Activated CD8-positive, alpha-beta T cell treated with anti-CD3 and anti-CD28 coated beads, Interleukin-2, amount 10 ng/mL, durations not matched to agents 7 days and 5 days (primary cell): ENCODE measurements around the gene SIRPG. TPM values are rescaled to one million over a fixed set of nuclear protein-coding genes. Genes with fewer than 3 reads are reported as not detected.

Experiments
- ATAC-seq: fragments of 150-1000 bp; cut with Tn5 transposase; one replicate; pipeline ENCODE4 v1.10.0; 2021; ENCODE audit warnings: moderate library complexity
- CTCF ChIA-PET: fragments of 350-600 bp; sonication (Branson Sonifier 250); formaldehyde crosslinking; loops from one replicate; lab custom pipeline; 2021; ENCODE audit warnings: antibody characterized with exemption; lab: Charles Lee
- POLR2A ChIA-PET: fragments of 350-600 bp; sonication (Branson Sonifier 250); formaldehyde crosslinking; loops from one replicate; lab custom pipeline; 2021; ENCODE audit warnings: antibody characterized with exemption; lab: Charles Lee
- DNase-seq: peaks from one replicate; pipeline ENCODE4 v3.0.0-alpha.2; 2020
- H3K27ac Mint-ChIP-seq: one replicate; pipeline ENCODE4 v1.8.0; 2021; ENCODE audit warnings: mild to moderate bottlenecking, mixed read lengths
- H3K27me3 Mint-ChIP-seq: one replicate; pipeline ENCODE4 v1.8.0; 2021; ENCODE audit warnings: low read depth, mixed read lengths
- H3K36me3 Mint-ChIP-seq: one replicate; pipeline ENCODE4 v1.8.0; 2021; ENCODE audit warnings: low read depth, mixed read lengths
- H3K4me1 Mint-ChIP-seq: one replicate; pipeline ENCODE4 v1.8.0; 2021; ENCODE audit warnings: low read depth, mixed read lengths
- H3K4me3 Mint-ChIP-seq: one replicate; pipeline ENCODE4 v1.8.0; 2021; ENCODE audit warnings: mild to moderate bottlenecking, mixed read lengths
- H3K9me3 Mint-ChIP-seq: one replicate; pipeline ENCODE4 v1.8.0; 2022; ENCODE audit warnings: mixed read lengths; ENCODE audit not compliant: insufficient read depth
- total RNA-seq, 2 experiments: library from RNA; stranded (reverse); gene quantifications; one replicate each; pipeline ENCODE4 v1.2.3, GENCODE V29; 2021

The SIRPG gene
- total RNA-seq, 2 experiments from 2014 or later = 112 to 123 TPM

DNA sequence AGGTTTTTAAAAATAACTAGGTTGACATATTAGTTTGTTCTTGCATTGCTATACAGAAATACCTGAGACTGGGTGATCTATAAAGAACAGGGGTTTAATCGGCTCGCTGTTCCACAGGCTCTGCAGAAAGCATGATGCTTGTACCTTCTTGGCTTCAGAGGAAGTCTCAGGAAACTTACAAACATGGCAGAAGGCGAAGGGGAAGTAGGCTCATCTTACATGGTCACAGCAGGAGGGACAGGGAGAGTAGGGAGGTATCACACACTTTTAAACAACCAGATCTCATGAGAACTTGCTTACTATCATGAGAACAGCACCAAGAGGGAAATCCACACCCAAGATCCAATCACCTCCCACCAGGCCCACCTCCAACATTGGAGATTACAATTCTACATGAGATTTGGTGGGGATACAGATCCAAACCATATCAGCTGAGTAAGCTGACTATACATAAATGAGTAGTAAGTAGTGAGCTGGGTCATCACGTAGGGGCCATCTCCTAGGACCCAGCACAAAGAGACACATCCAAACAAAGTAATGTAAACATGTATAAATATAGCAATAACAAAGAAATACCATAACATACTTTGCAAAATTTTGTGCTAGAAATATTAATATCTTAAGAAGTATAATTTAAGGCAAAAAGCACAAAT is 31.4 kb upstream of the SIRPG start:
- Mint-ChIP-seq H3K4me1 (peaks cover 39% of the 10 kb centered on the region), H3K36me3 (peaks cover 18% of the 10 kb centered on the region), H3K4me3 (no peak overlapping the region), H3K27me3 (peaks cover 7% of the 10 kb centered on the region), H3K27ac (no peak overlapping the region), H3K9me3 (peaks cover 10% of the 10 kb centered on the region)
- ChIA-PET POLR2A (no interaction called here), CTCF (interaction anchor here (1.6 kb wide), 1 partner anchor 45 kb away, joined by 6 read pairs; no protein-coding TSS in a partner anchor)
- ATAC-seq (no peak), DNase-seq (no peak)

- Mint-ChIP-seq H3K4me3 (no peak overlapping the region), H3K4me1 (peaks cover 55% of the 10 kb centered on the region), H3K9me3 (peaks cover 8% of the 10 kb centered on the region), H3K27me3 (no peaks in the 10 kb centered on the region), H3K27ac (peak overlapping the region; percentile 84), H3K36me3 (peaks cover 21% of the 10 kb centered on the region)
- DNase-seq (no peak), ATAC-seq (no peak)
- CTCF ChIA-PET = interaction anchor here (0.8 kb wide), 1 partner anchor 9 kb away, joined by 4 read pairs; no protein-coding TSS in a partner anchor
- POLR2A ChIA-PET = interaction anchor here (3.0 kb wide), 1 partner anchor 12 kb away, joined by 38 read pairs; no protein-coding TSS in a partner anchor
Measured at GRCh38 chr20:1687053-1687452, 29.5 kb upstream of the SIRPG start.

- Mint-ChIP-seq H3K4me1 (peaks cover 59% of the 10 kb centered on the region), H3K4me3 (peak overlapping the region; percentile 73), H3K9me3 (peaks cover under 1% of the 10 kb centered on the region), H3K27me3 (no peaks in the 10 kb centered on the region), H3K36me3 (peaks cover 16% of the 10 kb centered on the region), H3K27ac (peak overlapping the region; percentile 84)
- DNase-seq = peak; percentile 24
- peak; percentile 52 for ATAC-seq
- ChIA-PET POLR2A (interaction anchor here (0.6 to 3.0 kb wide), 5 partner anchors 11 to 35 kb away, joined by 3 to 38 read pairs (median 5); no protein-coding TSS in a partner anchor), CTCF (interaction anchor here (1.3 to 2.3 kb wide), 2 partner anchors 19 to 182 kb away, joined by 4 to 5 read pairs; no protein-coding TSS in a partner anchor)
Measured at GRCh38 chr20:1686151-1686748, 28.7 kb upstream of the SIRPG start.

DNA sequence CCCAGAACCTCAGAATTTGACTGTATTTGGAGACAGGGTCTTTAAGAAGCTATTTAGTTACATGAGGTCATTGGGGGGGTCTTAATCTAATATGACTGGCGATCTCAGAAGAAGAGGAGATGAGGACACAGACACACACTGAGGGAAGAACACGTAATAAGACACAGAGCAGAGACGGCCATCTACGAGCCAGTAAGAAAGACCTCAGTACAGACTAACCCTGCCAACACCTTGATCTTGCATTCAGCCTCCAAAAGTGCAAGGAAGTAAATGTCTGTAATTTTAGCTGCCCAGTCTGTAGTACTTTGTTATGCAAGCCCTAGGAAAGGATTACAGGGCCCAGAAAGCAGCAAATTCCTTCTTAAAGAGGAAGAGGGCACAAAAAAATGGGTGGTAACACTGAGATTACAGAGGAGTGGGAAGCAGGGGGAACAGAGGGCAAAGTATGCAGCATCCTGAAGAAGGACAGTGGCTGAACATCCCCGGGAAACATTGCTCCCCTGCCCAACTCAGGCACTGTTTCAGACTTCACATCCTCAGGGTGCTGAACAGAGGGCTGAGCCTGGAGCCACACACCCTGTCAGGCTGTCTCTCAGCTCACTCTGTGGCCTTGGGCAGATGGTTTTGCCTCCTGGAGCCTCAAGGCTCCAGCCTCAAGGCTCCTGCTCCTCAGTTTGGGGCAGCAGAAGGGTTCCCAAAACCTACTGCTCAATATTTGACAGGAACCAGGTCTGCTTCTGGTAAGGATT is 27.9 kb upstream of the SIRPG start:
- peak overlapping the region; percentile 73 for H3K4me3 Mint-ChIP-seq
- ATAC-seq = peak; percentile 77
- peaks cover 14% of the 10 kb centered on the region for H3K36me3 Mint-ChIP-seq
- CTCF ChIA-PET = interaction anchor here (0.7 to 2.3 kb wide), 6 partner anchors 11 to 182 kb away, joined by 3 to 6 read pairs (median 4); no protein-coding TSS in a partner anchor
- no peaks in the 10 kb centered on the region for H3K27me3 Mint-ChIP-seq
- peaks cover 66% of the 10 kb centered on the region for H3K4me1 Mint-ChIP-seq
- H3K9me3 Mint-ChIP-seq = no peaks in the 10 kb centered on the region
- POLR2A ChIA-PET = interaction anchor here (0.6 to 3.0 kb wide), 7 partner anchors 10 to 34 kb away, joined by 3 to 38 read pairs (median 5); partner anchors contain the start of gene SIRPG
- H3K27ac Mint-ChIP-seq = peak overlapping the region; percentile 84
- DNase-seq = peak; percentile 47

DNA sequence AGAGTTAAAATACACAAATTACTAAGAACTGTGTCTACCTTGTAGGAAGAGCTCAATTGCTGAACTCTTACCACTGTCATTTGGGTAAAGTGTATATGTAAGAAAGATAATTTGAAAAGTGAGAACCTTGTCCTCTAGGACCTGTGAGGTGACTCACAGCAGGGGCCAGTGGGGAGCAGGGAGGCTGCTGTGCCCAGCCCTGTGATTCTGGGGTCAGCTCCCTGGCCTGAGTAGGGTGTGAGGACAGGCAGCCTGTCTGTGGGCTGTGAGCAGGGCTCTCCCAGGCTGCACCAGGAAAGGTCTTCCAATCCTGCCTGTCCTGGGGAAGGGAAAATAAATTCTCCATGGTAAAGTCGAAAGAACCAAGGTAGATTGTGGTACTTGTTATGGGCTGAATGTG is 27.3 kb upstream of the SIRPG start:
- POLR2A ChIA-PET = interaction anchor here (0.7 to 3.0 kb wide), 6 partner anchors 9 to 34 kb away, joined by 3 to 38 read pairs (median 9); partner anchors contain the start of gene SIRPG
- H3K4me3 Mint-ChIP-seq = peak overlapping the region; percentile 73
- no peaks in the 10 kb centered on the region for H3K9me3 Mint-ChIP-seq
- H3K27ac Mint-ChIP-seq = peak overlapping the region; percentile 84
- H3K27me3 Mint-ChIP-seq = no peaks in the 10 kb centered on the region
- H3K36me3 Mint-ChIP-seq = peaks cover 14% of the 10 kb centered on the region
- peak; percentile 33 for DNase-seq
- ATAC-seq = peak; percentile 35
- CTCF ChIA-PET = interaction anchor here (0.7 to 2.3 kb wide), 8 partner anchors 8 to 92 kb away, joined by 3 to 6 read pairs (median 3); no protein-coding TSS in a partner anchor
- peaks cover 69% of the 10 kb centered on the region for H3K4me1 Mint-ChIP-seq

DNA sequence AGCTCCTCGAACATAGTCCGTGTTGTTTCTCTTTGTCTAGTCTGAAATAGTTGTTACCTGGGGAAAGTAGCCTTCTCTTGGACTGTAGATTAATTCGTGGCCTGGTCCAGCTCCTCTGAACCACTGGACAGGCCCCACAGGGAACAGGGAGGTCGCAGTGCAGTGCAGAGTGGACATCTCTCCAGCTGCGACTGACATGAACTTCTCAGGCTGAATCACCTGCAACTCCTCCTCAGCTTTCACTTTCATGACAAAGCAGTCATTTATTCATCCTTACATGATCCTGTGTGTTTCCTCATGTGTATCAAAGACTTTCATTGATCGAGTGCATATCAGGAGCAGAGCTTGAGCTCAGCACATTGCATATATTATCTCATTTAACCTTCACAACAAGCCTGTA is 19.1 kb upstream of the SIRPG start:
- peak overlapping the region; percentile 83 for H3K27ac Mint-ChIP-seq
- no peaks in the 10 kb centered on the region for H3K27me3 Mint-ChIP-seq
- H3K36me3 Mint-ChIP-seq = peaks cover 51% of the 10 kb centered on the region
- POLR2A ChIA-PET = interaction anchor here (0.8 to 3.5 kb wide), 6 partner anchors 9 to 58 kb away, joined by 3 to 38 read pairs (median 6); partner anchors contain the start of gene SIRPG
- peaks cover 2% of the 10 kb centered on the region for H3K9me3 Mint-ChIP-seq
- H3K4me1 Mint-ChIP-seq = peaks cover 92% of the 10 kb centered on the region
- CTCF ChIA-PET = interaction anchor here (0.6 to 6.4 kb wide), 16 partner anchors 8 to 209 kb away, joined by 3 to 49 read pairs (median 3); partner anchors contain the start of gene SIRPD
- peak overlapping the region; percentile 47 for H3K4me3 Mint-ChIP-seq
- DNase-seq = no peak
- ATAC-seq = no peak

GRCh38 chr20:1674990-1675780 is 17.6 kb upstream of the SIRPG start:
- H3K4me3 Mint-ChIP-seq = peak overlapping the region; percentile 52
- H3K27ac Mint-ChIP-seq = peak overlapping the region; percentile 87
- H3K9me3 Mint-ChIP-seq = peaks cover 10% of the 10 kb centered on the region
- H3K36me3 Mint-ChIP-seq = peaks cover 62% of the 10 kb centered on the region
- ChIA-PET POLR2A (interaction anchor here (0.7 to 3.5 kb wide), 8 partner anchors 10 to 56 kb away, joined by 3 to 38 read pairs (median 5); partner anchors contain the start of gene SIRPG), CTCF (interaction anchor here (1.0 to 6.4 kb wide), 4 partner anchors 9 to 58 kb away, joined by 3 to 49 read pairs (median 10); no protein-coding TSS in a partner anchor)
- H3K27me3 Mint-ChIP-seq = no peaks in the 10 kb centered on the region
- DNase-seq = peak; percentile 25
- H3K4me1 Mint-ChIP-seq = peaks cover 97% of the 10 kb centered on the region
- peak; percentile 21 for ATAC-seq

DNA sequence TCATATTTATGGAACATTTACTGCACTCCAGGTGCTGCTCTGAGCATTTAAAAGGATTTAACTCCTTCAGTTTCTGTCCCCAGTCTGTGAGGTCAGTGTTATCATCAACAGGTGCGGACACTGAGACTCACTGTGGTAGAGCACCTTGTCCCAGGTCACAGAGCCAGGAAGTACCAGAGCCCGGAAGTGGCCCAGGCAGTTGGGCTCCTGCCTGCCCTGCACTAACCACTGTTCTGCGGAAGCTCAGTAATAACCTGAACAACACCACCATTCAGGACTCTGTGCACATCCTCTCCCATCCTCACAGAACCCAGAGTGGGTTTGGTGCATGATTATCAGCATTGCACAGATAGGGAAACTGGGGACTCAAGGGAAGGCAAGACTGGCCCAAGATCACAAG is 16.8 kb upstream of the SIRPG start:
- ChIA-PET CTCF (interaction anchor here (0.9 to 6.4 kb wide), 5 partner anchors 9 to 103 kb away, joined by 3 to 49 read pairs (median 3); no protein-coding TSS in a partner anchor), POLR2A (interaction anchor here (0.7 to 3.5 kb wide), 7 partner anchors 9 to 57 kb away, joined by 3 to 38 read pairs (median 6); partner anchors contain the start of gene SIRPG)
- H3K27ac Mint-ChIP-seq = peak overlapping the region; percentile 87
- peak; percentile 86 for ATAC-seq
- H3K4me1 Mint-ChIP-seq = peaks cover 99% of the 10 kb centered on the region
- peak; percentile 81 for DNase-seq
- H3K27me3 Mint-ChIP-seq = no peaks in the 10 kb centered on the region
- H3K4me3 Mint-ChIP-seq = peak overlapping the region; percentile 52
- H3K36me3 Mint-ChIP-seq = peaks cover 65% of the 10 kb centered on the region
- peaks cover 15% of the 10 kb centered on the region for H3K9me3 Mint-ChIP-seq

DNA sequence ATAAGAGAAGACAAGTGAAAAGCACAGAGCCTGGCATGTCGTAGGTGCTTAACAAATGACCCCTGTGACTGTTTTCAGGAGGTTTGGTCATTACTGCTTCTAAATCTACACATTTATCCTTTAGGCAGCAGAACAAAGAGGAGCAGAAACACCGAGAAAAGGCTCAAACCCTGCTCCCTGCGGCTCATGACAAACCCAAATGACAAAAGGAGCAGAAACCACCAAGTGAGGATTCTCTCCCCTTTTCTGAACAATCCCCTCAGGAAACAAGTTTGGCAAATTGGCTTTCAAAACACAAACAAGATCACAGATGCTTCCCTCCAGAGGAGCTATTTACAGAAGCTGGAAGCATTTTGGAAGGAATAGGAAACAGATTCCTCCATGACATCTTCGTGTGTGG is 15.8 kb upstream of the SIRPG start:
- ChIA-PET CTCF (interaction anchor here (3.4 to 6.4 kb wide), 2 partner anchors 8 to 60 kb away, joined by 18 to 49 read pairs; no protein-coding TSS in a partner anchor), POLR2A (interaction anchor here (1.4 to 2.5 kb wide), 2 partner anchors 9 to 18 kb away, joined by 7 to 17 read pairs; no protein-coding TSS in a partner anchor)
- no peaks in the 10 kb centered on the region for H3K27me3 Mint-ChIP-seq
- no peak overlapping the region for H3K4me3 Mint-ChIP-seq
- DNase-seq (no peak), ATAC-seq (no peak)
- peaks cover 99% of the 10 kb centered on the region for H3K4me1 Mint-ChIP-seq
- peak overlapping the region; percentile 87 for H3K27ac Mint-ChIP-seq
- peaks cover 15% of the 10 kb centered on the region for H3K9me3 Mint-ChIP-seq
- peaks cover 66% of the 10 kb centered on the region for H3K36me3 Mint-ChIP-seq

GRCh38 chr20:1672728-1673127 is 15.1 kb upstream of the SIRPG start:
- ATAC-seq = no peak
- Mint-ChIP-seq H3K27me3 (no peaks in the 10 kb centered on the region), H3K9me3 (peaks cover 15% of the 10 kb centered on the region), H3K4me3 (peak overlapping the region; percentile 30), H3K4me1 (peaks cover 96% of the 10 kb centered on the region), H3K27ac (peak overlapping the region; percentile 87), H3K36me3 (peaks cover 65% of the 10 kb centered on the region)
- ChIA-PET POLR2A (interaction anchor here (1.2 to 1.8 kb wide), 2 partner anchors 12 to 16 kb away, joined by 3 to 6 read pairs; no protein-coding TSS in a partner anchor), CTCF (interaction anchor here (0.8 to 1.3 kb wide), 4 partner anchors 12 to 104 kb away, joined by 3 to 6 read pairs (median 4); no protein-coding TSS in a partner anchor)
- no peak for DNase-seq
